Measurements from ENCODE around the gene C1QTNF8. TPM values are rescaled to one million over a fixed set of nuclear protein-coding genes. Genes with fewer than 3 reads are reported as not detected.

The C1QTNF8 gene
- total and polyA plus RNA-seq, 2 of the 8 experiments (the other 6 are each of a cell fraction or from before 2014, with no cell fraction given): not detected

DNA sequence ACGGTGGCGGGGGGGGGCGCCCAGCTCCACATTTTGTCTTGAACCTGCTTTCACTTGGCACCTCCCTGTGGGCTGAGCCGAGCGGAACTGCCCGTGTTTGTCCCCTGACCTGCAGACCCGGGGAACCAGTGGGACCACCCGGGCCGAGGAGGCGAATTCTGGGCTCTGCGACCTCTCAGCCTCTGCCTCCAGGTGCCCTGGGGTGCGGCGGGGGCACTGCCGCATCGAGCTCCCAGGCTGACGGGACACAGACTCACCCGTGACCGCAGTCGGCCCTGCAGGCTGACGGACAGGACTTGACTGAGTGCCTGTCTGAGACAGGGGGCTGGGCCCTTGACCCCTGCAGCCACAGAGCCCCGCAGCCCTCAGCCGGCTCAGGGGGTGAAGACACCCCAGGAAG, 11.1 kb upstream of the C1QTNF8 start:
- H2BK12ac ChIP-seq (ENCODE audit: low read depth, low read length): no peak overlapping the region
- H4K91ac ChIP-seq (replicated peaks; ENCODE audit: insufficient read length, low read length): no peak overlapping the region
- no peak overlapping the region for H3K23ac ChIP-seq (ENCODE audit: insufficient read length)
- H3K23me2 ChIP-seq (ENCODE audit: low read depth, low read length): peaks cover 4% of the 10 kb centered on the region; the same call in 1 of the 2 replicates
- H3K4ac ChIP-seq (replicated peaks; ENCODE audit: insufficient read length, low read depth, low read length): no peak overlapping the region
- H4K5ac ChIP-seq (ENCODE audit: insufficient read length, low read depth, low read length): no peak overlapping the region
- 89% methylated on average over 19 of the region's 22 CpGs; no CpG with 5 or more reads in 1 of the 2 experiments for WGBS, 2 experiments (ENCODE audit: extremely low coverage in 1 of 2, insufficient coverage in 1 of 2, insufficient read length in 1 of 2, insufficient replicate concordance in 2 of 2, low coverage in 1 of 2, low lambda C conversion rate in 2 of 2, missing lambda C conversion rate in 1 of 2)
- no peak overlapping the region for H3K9ac ChIP-seq (replicated peaks in 1 of 4; ENCODE audit: extremely low read depth in 1 of 4, low read depth in 3 of 4, low read length in 3 of 4)
- FAIRE-seq (no peak), DNase-seq (ENCODE audit: low read depth in 1 of 2, low spot score in 2 of 2) (no peak)
- H3K18ac ChIP-seq (ENCODE audit: extremely low read depth, low read length): no peak overlapping the region
- no peaks in the 10 kb centered on the region for H3K79me1 ChIP-seq (ENCODE audit: low read depth, low read length)
- no peak overlapping the region for H2AK5ac ChIP-seq (ENCODE audit: low read depth, low read length)
- CTCF ChIA-PET (ENCODE audit: partially characterized antibody): interaction anchor here (1.0 to 2.6 kb wide), 6 partner anchors 16 to 104 kb away, joined by 3 to 12 read pairs (median 5); no protein-coding TSS in a partner anchor
- H3K4me2 ChIP-seq (ENCODE audit: insufficient read depth in 1 of 2, low read depth in 2 of 2, low read length in 2 of 2): no peak overlapping the region
- H3K27ac ChIP-seq (ENCODE audit: low read depth, low read length): no peak overlapping the region
- peaks cover 0 to 12% (median 3%) of the 10 kb centered on the region in 4 experiments; a peak in 4 of 7 replicates for H3K4me1 ChIP-seq (replicated peaks in 1 of 4; ENCODE audit: control insufficient read depth in 3 of 4, insufficient read depth in 4 of 4, low read length in 3 of 4)
- POLR2A ChIA-PET (ENCODE audit: partially characterized antibody): no interaction called here
- H3K79me2 ChIP-seq (ENCODE audit: control insufficient read depth in 1 of 2, insufficient read depth in 2 of 2, low read length in 2 of 2): no peaks in the 10 kb centered on the region
- no peak overlapping the region for H4K8ac ChIP-seq (ENCODE audit: extremely low read depth, insufficient read depth, low read length)
- H3K56ac ChIP-seq (replicated peaks; ENCODE audit: insufficient read length, low read depth, low read length): no peak overlapping the region
- no peak overlapping the region for H2BK5ac ChIP-seq (ENCODE audit: low read depth, low read length)
- no peak overlapping the region for H3K4me3 ChIP-seq (ENCODE audit: extremely low read depth in 1 of 4, insufficient read depth in 2 of 4, low read depth in 3 of 4, low read length in 4 of 4)
- H3K27me3 ChIP-seq (replicated peaks in 1 of 4; ENCODE audit: control insufficient read depth in 3 of 4, extremely low read depth in 1 of 4, insufficient read depth in 3 of 4, low read length in 3 of 4): peaks cover 0 to 12% (median 5%) of the 10 kb centered on the region in 4 experiments; a peak in 5 of 7 replicates
- no peaks in the 10 kb centered on the region for H3K36me3 ChIP-seq (ENCODE audit: control insufficient read depth in 2 of 4, insufficient read depth in 4 of 4, low read length in 3 of 4)
- H2BK120ac ChIP-seq (replicated peaks; ENCODE audit: low read depth, low read length): no peak overlapping the region
- H3K9me3 ChIP-seq (ENCODE audit: insufficient read depth in 2 of 2, low read depth in 1 of 2, low read length in 1 of 2): no peaks in the 10 kb centered on the region
- no peak overlapping the region for H2BK20ac ChIP-seq (ENCODE audit: low read length)
- H4K20me1 ChIP-seq (replicated peaks in 1 of 2; ENCODE audit: control insufficient read depth in 1 of 2, insufficient read depth in 2 of 2, low read length in 2 of 2): peaks cover 0 to 1% of the 10 kb centered on the region in 2 experiments
- no peak overlapping the region for H2AFZ ChIP-seq (ENCODE audit: low read length)
- no peak overlapping the region for H3K14ac ChIP-seq (ENCODE audit: insufficient read length)
- H2BK15ac ChIP-seq (ENCODE audit: low read length): no peak overlapping the region
- TF ChIP-seq RBBP5 (IDR thresholded peaks at IDR 0.05; ENCODE audit: borderline replicate concordance, low read depth, low read length) (no peak), SIRT6 (IDR thresholded peaks at IDR 0.05; ENCODE audit: low read length) (no peak), SRF (IDR thresholded peaks at IDR 0.05; ENCODE audit: low read depth, low read length) (no peak), MAFK (IDR thresholded peaks at IDR 0.05; ENCODE audit: low read depth, low read length) (no peak), POU5F1 (IDR thresholded peaks at IDR 0.05; ENCODE audit: low read depth, low read length) (no peak), RNF2 (IDR thresholded peaks at IDR 0.05; ENCODE audit: borderline replicate concordance, low read depth, low read length, missing control alignments, poor library complexity, severe bottlenecking) (no peak), YY1 (IDR thresholded peaks at IDR 0.05; ENCODE audit: low read depth, low read length) (no peak), CBX8 (IDR thresholded peaks at IDR 0.05; ENCODE audit: borderline replicate concordance, low read depth, low read length) (no peak), RXRA (IDR thresholded peaks at IDR 0.05; ENCODE audit: insufficient read depth, low read depth, low read length) (no peak), BCL11A (IDR thresholded peaks at IDR 0.05; ENCODE audit: low read depth in 2 of 2, low read length in 2 of 2) (no peak), EGR1 (IDR thresholded peaks at IDR 0.05; ENCODE audit: borderline replicate concordance, low read depth, low read length) (no peak), FOSL1 (IDR thresholded peaks at IDR 0.05; ENCODE audit: insufficient read depth, low read depth, low read length) (no peak), RFX5 (IDR thresholded peaks at IDR 0.05; ENCODE audit: borderline replicate concordance, low read depth, low read length) (no peak)
- TF ChIP-seq, protein P1, sequence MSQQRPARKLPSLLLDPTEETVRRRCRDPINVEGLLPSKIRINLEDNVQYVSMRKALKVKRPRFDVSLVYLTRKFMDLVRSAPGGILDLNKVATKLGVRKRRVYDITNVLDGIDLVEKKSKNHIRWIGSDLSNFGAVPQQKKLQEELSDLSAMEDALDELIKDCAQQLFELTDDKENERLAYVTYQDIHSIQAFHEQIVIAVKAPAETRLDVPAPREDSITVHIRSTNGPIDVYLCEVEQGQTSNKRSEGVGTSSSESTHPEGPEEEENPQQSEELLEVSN (IDR thresholded peaks at IDR 0.05): no peak

All from H1 (cell line).